GM19372 (cell line): Measurements from ENCODE around the gene ABLIM1.

Source experiments
- ATAC-seq: cut with Tn5 transposase; IDR thresholded peaks from one replicate; pipeline ENCODE4 v1.9.1; 2021; ENCODE audit warnings: mild to moderate bottlenecking, low read depth, moderate library complexity; ENCODE audit not compliant: unreplicated experiment

The ABLIM1 gene

GRCh38 chr10:114400091-114400490 is 258.0 kb downstream of the ABLIM1 start:
- ATAC-seq, result no peak

- ATAC-seq, result no peak
These were observed 258.5 kb downstream of the ABLIM1 start for GRCh38 chr10:114399576-114399975.

GRCh38 chr10:114398587-114399331 is 259.3 kb downstream of the ABLIM1 start:
- ATAC-seq, result no peak

GRCh38 chr10:114397651-114398145 is 260.4 kb downstream of the ABLIM1 start:
- ATAC-seq, result no peak

GRCh38 chr10:114396464-114396863 is 261.6 kb downstream of the ABLIM1 start:
- no peak for ATAC-seq

GRCh38 chr10:114395366-114396022 is 262.6 kb downstream of the ABLIM1 start:
- ATAC-seq, result no peak

- ATAC-seq, result no peak
These were observed 263.5 kb downstream of the ABLIM1 start for GRCh38 chr10:114394531-114394930.

GRCh38 chr10:114393886-114394285 is 264.2 kb downstream of the ABLIM1 start:
- no peak for ATAC-seq

GRCh38 chr10:114393482-114393881 is 264.6 kb downstream of the ABLIM1 start:
- ATAC-seq, result no peak

GRCh38 chr10:114392112-114392835 is 265.8 kb downstream of the ABLIM1 start:
- no peak for ATAC-seq

GRCh38 chr10:114391599-114391998 is 266.5 kb downstream of the ABLIM1 start:
- no peak for ATAC-seq

- ATAC-seq, result no peak
These were observed 268.6 kb downstream of the ABLIM1 start for GRCh38 chr10:114389426-114389825.

- ATAC-seq, result no peak
These were observed 269.8 kb downstream of the ABLIM1 start for GRCh38 chr10:114388275-114388674.

GRCh38 chr10:114387784-114388183 is 270.3 kb downstream of the ABLIM1 start:
- ATAC-seq, result no peak

- ATAC-seq, result no peak
These were observed 271.6 kb downstream of the ABLIM1 start for GRCh38 chr10:114386452-114386851.

- ATAC-seq, result no peak
These were observed 272.5 kb downstream of the ABLIM1 start for GRCh38 chr10:114385557-114385956.

- ATAC-seq, result no peak
These were observed 273.5 kb downstream of the ABLIM1 start for GRCh38 chr10:114384601-114385000.

GRCh38 chr10:114384181-114384580 is 273.9 kb downstream of the ABLIM1 start:
- no peak for ATAC-seq
